ENCODE results near the gene ZNF782.

ZNF782 gene

DNA sequence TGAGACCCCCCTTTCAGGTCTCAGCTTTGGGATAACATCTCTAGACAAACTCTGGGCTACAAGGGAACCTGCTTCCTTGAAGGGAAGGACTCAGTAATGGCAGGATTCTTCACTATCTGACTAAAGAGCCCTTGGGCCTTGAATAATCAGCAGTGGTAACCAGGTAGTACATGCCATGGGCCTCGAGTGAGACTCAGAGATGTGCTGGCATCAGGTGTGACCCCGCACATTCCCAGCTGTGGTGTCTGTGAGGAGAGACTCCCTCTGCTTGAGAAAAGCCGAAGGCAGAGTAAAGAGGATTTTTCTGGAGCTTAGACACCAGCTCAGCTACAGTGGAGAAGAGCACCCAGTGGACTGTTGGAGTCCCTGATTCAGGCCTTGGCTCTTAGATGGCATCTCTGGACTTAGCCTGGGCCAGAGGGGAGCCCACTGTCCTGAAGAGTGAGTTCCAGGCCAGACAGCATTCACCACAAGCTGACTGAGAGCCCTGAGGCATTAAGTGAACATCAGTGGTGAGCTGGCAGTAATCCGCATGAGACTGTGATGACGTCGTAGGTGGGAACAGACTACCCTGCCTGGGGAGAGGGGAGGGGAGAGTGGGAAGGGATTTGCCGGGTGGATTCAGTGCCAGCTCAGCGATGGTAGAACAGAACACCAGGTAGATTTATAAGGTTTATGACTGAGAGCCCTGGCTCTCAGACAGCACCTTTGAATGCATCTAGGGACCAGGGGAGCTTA is 5.3 kb upstream of the ZNF782 start:
- TF ChIP-seq, protein P1, sequence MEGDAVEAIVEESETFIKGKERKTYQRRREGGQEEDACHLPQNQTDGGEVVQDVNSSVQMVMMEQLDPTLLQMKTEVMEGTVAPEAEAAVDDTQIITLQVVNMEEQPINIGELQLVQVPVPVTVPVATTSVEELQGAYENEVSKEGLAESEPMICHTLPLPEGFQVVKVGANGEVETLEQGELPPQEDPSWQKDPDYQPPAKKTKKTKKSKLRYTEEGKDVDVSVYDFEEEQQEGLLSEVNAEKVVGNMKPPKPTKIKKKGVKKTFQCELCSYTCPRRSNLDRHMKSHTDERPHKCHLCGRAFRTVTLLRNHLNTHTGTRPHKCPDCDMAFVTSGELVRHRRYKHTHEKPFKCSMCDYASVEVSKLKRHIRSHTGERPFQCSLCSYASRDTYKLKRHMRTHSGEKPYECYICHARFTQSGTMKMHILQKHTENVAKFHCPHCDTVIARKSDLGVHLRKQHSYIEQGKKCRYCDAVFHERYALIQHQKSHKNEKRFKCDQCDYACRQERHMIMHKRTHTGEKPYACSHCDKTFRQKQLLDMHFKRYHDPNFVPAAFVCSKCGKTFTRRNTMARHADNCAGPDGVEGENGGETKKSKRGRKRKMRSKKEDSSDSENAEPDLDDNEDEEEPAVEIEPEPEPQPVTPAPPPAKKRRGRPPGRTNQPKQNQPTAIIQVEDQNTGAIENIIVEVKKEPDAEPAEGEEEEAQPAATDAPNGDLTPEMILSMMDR (IDR thresholded peaks at IDR 0.05; ENCODE audit: low read depth, low read length): no peak
- DNase-seq (ENCODE audit: extremely low read depth, low read depth): no peak

- TF ChIP-seq, protein P1 (IDR thresholded peaks at IDR 0.05; ENCODE audit: low read depth, low read length): no peak
- no peak for DNase-seq (ENCODE audit: extremely low read depth, low read depth)
These were observed 4.4 kb upstream of the ZNF782 start for GRCh38 chr9:96858670-96859069.

DNA sequence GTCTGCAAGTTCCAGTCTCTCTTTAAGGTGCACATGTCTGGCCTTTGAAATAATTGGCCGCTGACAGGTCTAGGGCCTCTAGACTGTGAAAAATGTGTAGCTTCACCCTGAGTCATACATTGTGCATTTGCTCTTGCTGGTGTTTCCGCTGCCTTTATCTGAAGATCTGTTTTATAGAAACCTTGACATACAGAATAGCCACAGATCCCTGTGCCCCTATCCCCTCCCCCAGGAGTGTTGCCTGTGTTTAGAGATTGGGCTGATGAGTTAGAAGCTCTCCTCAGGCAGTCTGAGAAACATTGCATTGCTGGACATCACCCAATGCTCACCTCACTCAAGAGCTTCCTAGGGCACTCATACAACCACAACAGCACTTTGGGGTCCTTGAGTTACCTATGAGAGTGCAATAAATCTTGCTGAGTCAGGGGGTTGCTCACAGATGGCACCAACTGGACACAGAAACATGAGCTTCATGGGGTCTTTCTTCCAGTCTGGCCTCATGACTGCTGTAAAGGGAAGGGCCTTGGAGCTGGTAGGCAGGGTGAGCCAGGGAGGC is 3.8 kb upstream of the ZNF782 start:
- no peak for DNase-seq (ENCODE audit: extremely low read depth, low read depth)
- TF ChIP-seq, protein P1 (IDR thresholded peaks at IDR 0.05; ENCODE audit: low read depth, low read length): no peak

GRCh38 chr9:96856363-96857286 is 2.3 kb upstream of the ZNF782 start:
- peak; percentile 23 for DNase-seq (ENCODE audit: extremely low read depth, low read depth)
- TF ChIP-seq, protein P1 (IDR thresholded peaks at IDR 0.05; ENCODE audit: low read depth, low read length): peak; percentile 95

DNA sequence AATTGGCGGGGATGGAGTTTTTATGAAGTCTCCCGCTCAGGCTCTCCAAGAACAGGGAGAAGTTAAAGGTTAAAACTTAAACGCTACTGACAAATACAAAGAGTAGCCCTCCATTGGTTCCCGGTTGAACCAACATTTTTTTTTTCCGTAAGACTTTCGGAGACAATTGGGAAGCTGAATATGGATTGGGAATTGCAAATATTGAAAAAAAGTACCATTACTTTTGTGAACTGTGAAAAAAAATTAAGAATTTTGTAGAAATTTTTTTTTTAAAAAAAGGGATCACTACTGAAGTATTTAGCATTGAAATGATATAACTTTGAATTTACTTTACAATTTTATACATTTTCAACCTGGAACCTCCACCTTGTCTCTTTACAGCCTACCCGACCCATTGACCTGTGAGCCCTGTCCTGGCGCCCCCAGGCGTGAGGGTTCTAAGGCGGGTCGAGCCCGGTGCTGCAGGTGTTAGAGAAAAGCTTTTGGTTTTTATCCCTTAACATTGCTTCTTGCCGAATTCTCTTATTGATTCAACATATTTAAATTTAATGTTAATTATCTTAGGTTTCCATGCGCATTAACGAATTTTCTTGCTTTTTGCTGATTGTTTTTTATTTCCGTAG is 448 bp upstream of the ZNF782 start:
- DNase-seq (ENCODE audit: extremely low read depth, low read depth): no peak
- TF ChIP-seq, protein P1 (IDR thresholded peaks at IDR 0.05; ENCODE audit: low read depth, low read length): no peak

DNA sequence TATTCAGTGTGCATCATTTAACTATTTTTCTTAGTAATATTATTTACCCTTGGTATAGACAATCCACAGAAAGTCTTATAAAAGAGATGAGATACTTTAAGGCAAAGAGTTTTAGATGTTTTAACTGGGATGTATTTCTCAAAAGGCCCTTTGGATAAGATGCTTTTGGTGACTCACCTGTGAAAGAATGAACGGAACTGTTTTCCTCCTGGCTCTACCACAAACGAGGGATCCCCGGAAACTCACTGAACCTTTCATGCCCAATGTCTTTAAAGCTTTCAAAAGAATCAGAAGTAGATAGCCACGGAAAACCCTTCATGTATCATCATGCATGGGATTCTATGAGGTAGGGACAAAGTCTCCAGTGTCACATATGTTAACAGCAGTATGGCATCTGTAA is 1.6 kb downstream of the ZNF782 start:
- TF ChIP-seq, protein P1 (IDR thresholded peaks at IDR 0.05; ENCODE audit: low read depth, low read length): no peak

More for the DNA sequence above, 1.6 kb downstream of the ZNF782 start:
- no peak for DNase-seq (ENCODE audit: extremely low read depth, low read depth)
